Small intestine (tissue), 7 donors: ENCODE measurements around the gene BORCS8. TPM values are rescaled to one million over a fixed set of nuclear protein-coding genes. Genes with fewer than 3 reads are reported as not detected.
"Not testable (repeated sequence)": the region's sequence is repeated elsewhere in the genome, so short reads cannot be mapped to it uniquely, and the experiment has no call there.

Experiments
- DNase-seq, 2 donors: peaks; one replicate each; pipeline versions ENCODE4 v3.0.0 to v3.0.0-alpha.2; 2013
- FAIRE-seq: peaks from 2 replicates; lab custom pipeline; 2012; peaks lifted over from hg19 to GRCh38; lab: Jason Lieb, UNC
- H3K27ac ChIP-seq, 3 donors: one replicate each; pipeline ENCODE4 v1.5.1; 2013; ENCODE audit warnings: low read length in 2 of 3, mild to moderate bottlenecking in 2 of 3, control low read depth in 1 of 3, inconsistent platforms in 1 of 3, low read depth in 1 of 3, moderate library complexity in 1 of 3
- H3K27me3 ChIP-seq, 3 donors: one replicate each; pipeline ENCODE4 v1.6.1; 2013; ENCODE audit warnings: low read length in 3 of 3, inconsistent platforms in 1 of 3; ENCODE audit not compliant: control insufficient read depth in 3 of 3, insufficient read depth in 3 of 3
- H3K36me3 ChIP-seq, 3 donors: one replicate each; pipeline ENCODE4 v1.6.1; 2013; ENCODE audit warnings: low read length in 3 of 3, inconsistent platforms in 1 of 3, low read depth in 1 of 3, mild to moderate bottlenecking in 1 of 3, moderate library complexity in 1 of 3; ENCODE audit not compliant: control insufficient read depth in 3 of 3, insufficient read depth in 2 of 3
- H3K4me1 ChIP-seq, 3 donors: one replicate each; pipeline ENCODE4 v1.6.1; 2013; ENCODE audit warnings: low read length in 2 of 3, inconsistent platforms in 1 of 3, low read depth in 1 of 3, mild to moderate bottlenecking in 1 of 3, moderate library complexity in 1 of 3; ENCODE audit not compliant: control insufficient read depth in 3 of 3, insufficient read depth in 2 of 3
- H3K4me3 ChIP-seq, 3 donors: one replicate each; pipeline ENCODE4 v1.5.1; 2013; ENCODE audit warnings: low read length in 3 of 3, control low read depth in 1 of 3, inconsistent platforms in 1 of 3, low read depth in 1 of 3, mild to moderate bottlenecking in 1 of 3, moderate library complexity in 1 of 3
- H3K9me3 ChIP-seq, 2 donors: one replicate each; pipeline ENCODE4 v1.6.1; 2013; ENCODE audit warnings: low read depth in 1 of 2, low read length in 1 of 2; ENCODE audit not compliant: control insufficient read depth in 2 of 2, insufficient read depth in 1 of 2
- WGBS, 3 donors: extraction: QIAGEN DNeasy Blood & Tissue Kit; methylation state at CpG; one replicate each; pipeline ENCODE4 v1.1.7; 2013; 5-methylcytosine and 5-hydroxymethylcytosine counted together
- polyA plus RNA-seq, 4 donors: library from polyadenylated mRNA; stranded (reverse) in 3 of 4; unstranded in 1 of 4; fragments of 200-250 nt in 3 of 4; fragments of 120-200 nt in 1 of 4; gene quantifications; one replicate each; pipeline versions ENCODE4 v1.2.1 to v1.2.3, GENCODE V29; 2013
- donor health status: healthy with polysubstance abuse.
- donor health status: control.
- donor health status: control.
- donor health status: Bipolar disorder and iron deficiency.
- donor health status: healthy.

BORCS8 gene
- polyA plus RNA-seq, 4 donors, result 15.1 to 24.7 (median 18.4) TPM

DNA sequence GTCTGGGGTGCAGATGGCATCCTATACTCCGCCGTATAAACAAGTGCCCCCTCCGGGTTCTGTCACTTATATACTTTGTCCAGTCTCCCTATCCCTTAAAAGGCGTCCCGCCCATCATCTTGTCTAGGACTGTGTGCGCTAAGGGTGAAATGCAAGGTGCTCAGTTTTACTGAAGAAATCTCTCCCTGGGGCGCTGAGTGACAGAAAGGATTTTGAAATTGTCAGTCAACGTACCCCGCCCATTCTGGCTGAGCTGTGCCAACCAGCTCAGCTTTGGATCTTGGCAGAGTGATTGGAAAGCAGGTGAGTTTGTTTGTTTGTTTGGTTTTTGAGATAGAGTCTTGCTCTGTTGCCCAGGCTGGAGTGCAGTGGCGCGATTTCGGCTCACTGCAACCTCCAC lies 49.6 kb downstream of the BORCS8 start:
- DNase-seq (no peak), FAIRE-seq (no peak)
- H3K9me3 ChIP-seq, result peaks cover 0 to 2% of the 10 kb centered on the region in 2 donors
- no peak overlapping the region for H3K4me3 ChIP-seq
- H3K27me3 ChIP-seq, result peaks cover 0 to 4% (median 0%) of the 10 kb centered on the region in 3 donors
- WGBS, 3 donors, result 78 to 93% (median 83%) methylated on average over 12 of the region's 12 CpGs
- H3K4me1 ChIP-seq, result peaks cover 0 to 3% (median 0%) of the 10 kb centered on the region in 3 donors
- H3K36me3 ChIP-seq, result peaks cover 0 to 11% (median 0%) of the 10 kb centered on the region in 3 donors
- H3K27ac ChIP-seq, result no peak overlapping the region

DNA sequence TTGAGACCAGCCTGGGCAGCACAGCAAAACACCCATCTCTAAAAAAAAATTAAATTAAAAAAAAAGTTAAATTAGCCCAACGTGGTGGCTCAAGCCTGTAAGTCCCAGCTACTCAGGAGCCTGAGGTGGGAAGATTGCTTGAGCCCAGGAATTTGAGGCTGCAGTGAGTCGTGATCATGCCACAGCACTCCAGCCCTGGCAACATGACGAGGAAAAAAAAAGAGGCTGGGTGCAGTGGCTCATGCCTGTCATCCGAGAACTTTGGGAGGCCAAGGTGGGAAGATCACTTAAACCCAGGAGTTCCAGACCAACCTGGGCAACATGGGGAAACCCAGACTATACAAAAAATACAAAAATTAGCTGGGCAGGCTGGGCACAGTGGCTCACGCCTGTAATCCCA lies 51.5 kb downstream of the BORCS8 start:
- H3K36me3 ChIP-seq, result no peaks in the 10 kb centered on the region
- H3K27me3 ChIP-seq, result peaks cover 0 to 4% (median 0%) of the 10 kb centered on the region in 3 donors
- DNase-seq (no peak), FAIRE-seq (no peak)
- H3K27ac ChIP-seq, result no peak overlapping the region
- no peaks in the 10 kb centered on the region for H3K9me3 ChIP-seq
- no peaks in the 10 kb centered on the region for H3K4me1 ChIP-seq
- 59 to 74% (median 63%) methylated on average over 5 of the region's 5 CpGs for WGBS, 3 donors
- no peak overlapping the region for H3K4me3 ChIP-seq

DNA sequence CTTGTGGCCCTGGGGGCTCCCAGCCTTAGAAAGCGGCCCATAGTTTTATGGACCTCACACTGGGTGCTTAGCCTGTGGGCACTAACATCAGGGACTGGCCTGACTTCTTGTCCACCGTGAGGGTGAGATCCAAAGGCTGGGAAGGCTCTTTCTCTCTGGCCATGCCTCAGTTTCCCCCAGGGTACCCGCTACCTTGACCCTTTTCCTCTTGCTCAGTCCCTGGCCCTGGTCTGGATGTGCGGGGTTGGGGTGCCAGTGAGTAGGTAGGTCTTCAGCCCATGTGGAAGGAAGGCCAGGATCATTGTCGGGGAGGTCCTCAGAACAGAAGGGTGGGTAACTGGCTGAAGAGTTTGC lies 52.1 kb downstream of the BORCS8 start:
- H3K36me3 ChIP-seq, result no peaks in the 10 kb centered on the region
- DNase-seq (no peak), FAIRE-seq (no peak)
- no peak overlapping the region for H3K27ac ChIP-seq
- WGBS, 3 donors, result 41 to 50% (median 42%) methylated on average over 5 of the region's 5 CpGs
- H3K27me3 ChIP-seq, result peaks cover 0 to 4% (median 0%) of the 10 kb centered on the region in 3 donors
- H3K4me1 ChIP-seq, result no peaks in the 10 kb centered on the region
- no peaks in the 10 kb centered on the region for H3K9me3 ChIP-seq
- no peak overlapping the region for H3K4me3 ChIP-seq

DNA sequence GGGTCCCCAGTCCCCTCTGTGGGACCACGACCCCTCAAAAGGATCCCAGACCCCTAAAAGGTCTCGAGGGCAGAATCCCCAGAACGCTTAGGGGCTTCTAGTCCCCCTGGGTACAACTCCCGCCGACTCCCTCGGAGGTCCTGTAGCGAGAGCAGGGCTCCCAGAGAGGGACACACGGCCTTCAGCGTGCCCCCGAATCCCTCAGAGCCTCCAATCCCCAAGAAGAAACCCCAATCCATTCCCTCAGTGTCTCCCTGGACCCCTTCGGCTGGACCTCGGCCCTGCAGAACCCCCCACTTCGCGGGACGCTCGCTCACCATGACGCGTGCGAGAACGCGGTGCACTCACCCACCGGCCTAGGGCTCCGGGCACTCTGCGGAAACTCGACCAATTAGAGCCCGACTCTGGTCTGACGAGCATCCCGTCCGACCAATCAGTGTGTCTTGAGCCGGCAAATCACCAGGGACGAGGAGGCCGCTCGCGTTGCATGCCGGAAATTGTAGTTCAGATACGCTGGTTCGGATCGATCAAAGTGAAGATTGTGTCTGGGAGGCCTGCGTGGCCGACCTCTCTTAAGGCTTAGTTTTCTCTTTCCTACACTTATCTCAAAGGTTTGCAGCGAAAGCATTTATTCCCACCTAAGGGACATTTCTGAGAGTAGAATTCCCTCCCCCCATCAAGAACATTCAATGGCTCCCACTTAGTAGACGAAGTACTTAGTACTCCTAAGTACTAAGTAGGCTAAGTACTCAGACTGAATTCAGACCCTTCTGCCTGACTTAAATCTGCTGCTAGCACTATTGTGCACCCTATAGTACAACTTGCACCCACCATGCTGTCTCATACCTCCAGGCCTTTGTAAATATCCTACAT lies 53.6 kb downstream of the BORCS8 start, which contains the start of gene TMEM161A:
Gene TMEM161A (minus strand): TSS at position 370 of the 873 bp plus-strand sequence. CDS start 50 bp downstream, at position 320.
- DNase-seq (peak; percentile 99), FAIRE-seq (no peak)
- Histone ChIP-seq H3K36me3 (no peaks in the 10 kb centered on the region), H3K4me3 (peak within 1 kb of the TSS; percentile 55 to 71 (median 69)), H3K27me3 (peaks cover 0 to 4% (median 0%) of the 10 kb centered on the region in 3 donors), H3K27ac (peak within 1 kb of the TSS in 1 of 3 donors; percentile 69), H3K4me1 (no peaks in the 10 kb centered on the region), H3K9me3 (no peaks in the 10 kb centered on the region)
- 3% methylated on average over 42 of the region's 42 CpGs for WGBS, 3 donors

DNA sequence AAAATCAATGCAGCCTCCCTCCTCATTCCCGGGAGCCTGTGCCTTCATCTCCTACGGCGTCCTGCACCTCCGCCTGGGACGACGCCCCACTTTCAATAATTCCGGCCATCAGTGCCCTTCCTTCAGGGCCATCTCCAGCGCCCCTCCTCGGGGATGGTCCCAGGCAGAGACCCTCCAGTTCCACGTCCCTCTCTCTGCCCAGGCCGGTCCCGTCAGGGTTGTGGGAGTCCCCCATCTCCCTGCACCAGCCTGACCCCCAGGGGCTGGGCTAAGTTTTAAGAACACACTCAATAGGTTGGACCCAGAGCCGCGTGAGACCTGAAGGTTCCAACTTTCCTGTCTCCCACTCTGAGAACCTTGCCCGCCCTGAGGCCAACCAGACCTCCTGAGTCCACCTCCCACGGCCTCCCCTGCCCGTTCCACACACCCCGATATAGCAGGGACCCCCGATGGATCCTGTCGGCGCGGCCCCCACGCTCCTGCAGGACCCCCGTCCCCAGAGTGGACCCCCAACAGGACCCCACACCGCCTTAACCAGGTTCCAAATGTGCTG lies 54.3 kb downstream of the BORCS8 start:
- H3K9me3 ChIP-seq, result peaks cover 0 to 5% of the 10 kb centered on the region in 2 donors
- H3K36me3 ChIP-seq, result peaks cover 0 to 6% (median 0%) of the 10 kb centered on the region in 3 donors
- H3K27ac ChIP-seq, result no peak overlapping the region
- WGBS, 3 donors, result 13 to 15% (median 15%) methylated on average over 20 to 25 of the region's 25 CpGs
- DNase-seq (no peak), FAIRE-seq (no peak)
- H3K27me3 ChIP-seq, result peaks cover 0 to 4% (median 0%) of the 10 kb centered on the region in 3 donors
- peak overlapping the region; percentile 55 to 71 (median 69) for H3K4me3 ChIP-seq
- no peaks in the 10 kb centered on the region for H3K4me1 ChIP-seq

DNA sequence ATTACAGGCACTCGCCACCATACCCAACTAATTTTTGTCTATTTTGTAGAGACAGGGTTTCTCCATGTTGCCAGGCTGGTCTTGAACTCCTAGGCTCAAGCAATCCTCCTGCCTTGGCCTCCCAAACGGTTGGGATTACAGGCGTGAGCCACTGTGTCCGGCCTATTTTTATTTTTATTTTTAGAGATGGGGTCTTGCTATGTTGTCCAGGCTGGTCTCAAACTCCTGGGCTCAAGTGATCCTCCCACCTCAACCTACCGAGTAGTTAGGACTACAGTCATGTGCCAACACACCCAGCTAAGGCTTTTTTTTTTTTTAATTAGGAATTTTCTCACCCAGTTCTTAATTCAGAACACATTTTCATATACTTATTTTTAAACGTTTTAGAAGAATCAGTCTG lies 56.2 kb downstream of the BORCS8 start:
- not testable (repeated sequence) for DNase-seq, FAIRE-seq, H3K4me1 ChIP-seq, H3K27ac ChIP-seq, H3K27me3 ChIP-seq, H3K4me3 ChIP-seq
- Histone ChIP-seq H3K9me3 (peaks cover 0 to 14% of the 10 kb centered on the region in 2 donors), H3K36me3 (peaks cover 0 to 14% (median 3%) of the 10 kb centered on the region in 3 donors)
- 83 to 87% (median 85%) methylated on average over 6 of the region's 6 CpGs for WGBS, 3 donors

DNA sequence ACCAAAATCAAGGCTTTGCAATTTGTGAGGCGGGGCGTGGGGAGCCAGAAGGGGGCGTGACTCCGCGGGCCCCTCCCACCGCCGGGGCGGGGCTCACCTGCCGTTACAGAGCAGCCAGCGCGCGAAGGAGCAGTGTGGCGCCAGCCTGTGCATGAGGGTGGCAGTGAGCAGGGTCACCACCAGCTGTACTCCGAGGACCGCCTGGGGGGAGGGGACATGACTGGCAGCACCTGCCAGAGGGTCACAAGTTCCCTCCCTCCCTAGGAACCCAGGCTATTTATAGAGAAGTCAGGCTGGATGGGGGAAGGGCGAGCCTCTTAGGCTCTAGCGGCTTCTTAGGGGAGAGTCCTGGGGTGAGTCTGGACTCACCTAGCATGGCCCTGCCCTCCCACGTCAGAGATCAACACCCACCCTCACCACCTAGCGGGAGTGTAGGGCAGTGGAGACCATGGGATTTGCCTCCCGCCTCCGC lies 57.2 kb downstream of the BORCS8 start:
- Histone ChIP-seq H3K9me3 (peaks cover 0 to 14% of the 10 kb centered on the region in 2 donors), H3K4me3 (no peak overlapping the region), H3K4me1 (no peaks in the 10 kb centered on the region), H3K27ac (no peak overlapping the region), H3K36me3 (peaks cover 0 to 22% (median 3%) of the 10 kb centered on the region in 3 donors), H3K27me3 (no peaks in the 10 kb centered on the region)
- 24 to 32% (median 31%) methylated on average over 21 of the region's 21 CpGs for WGBS, 3 donors
- FAIRE-seq (no peak), DNase-seq (peak; percentile 24 to 65)

DNA sequence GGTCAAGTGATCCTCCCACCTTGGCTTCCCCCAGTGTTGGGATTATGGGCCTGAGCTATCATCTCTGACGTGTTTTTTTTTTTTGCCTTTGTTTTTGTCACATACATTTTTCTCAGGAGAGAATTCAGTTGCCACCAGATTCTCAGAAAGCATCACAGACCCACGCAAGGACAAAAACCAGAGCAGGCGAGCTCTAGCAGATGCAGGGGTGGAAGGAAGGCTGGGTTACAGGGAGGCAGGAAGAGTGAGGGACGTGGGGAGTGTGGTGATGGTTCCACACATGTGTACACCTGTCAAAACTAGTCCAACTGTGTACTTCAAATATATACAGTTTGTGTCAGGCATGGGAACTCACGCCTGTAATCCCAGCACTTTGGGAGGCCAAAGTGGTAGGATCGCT lies 58.0 kb downstream of the BORCS8 start:
- Histone ChIP-seq H3K36me3 (peaks cover 0 to 25% (median 3%) of the 10 kb centered on the region in 3 donors), H3K9me3 (peaks cover 0 to 17% of the 10 kb centered on the region in 2 donors), H3K27ac (no peak overlapping the region), H3K4me3 (no peak overlapping the region), H3K27me3 (no peaks in the 10 kb centered on the region), H3K4me1 (no peaks in the 10 kb centered on the region)
- 91 to 92% (median 91%) methylated on average over 6 of the region's 6 CpGs for WGBS, 3 donors
- DNase-seq (no peak), FAIRE-seq (no peak)
